ENCODE results near the gene DRC3.

The DRC3 gene

DNA sequence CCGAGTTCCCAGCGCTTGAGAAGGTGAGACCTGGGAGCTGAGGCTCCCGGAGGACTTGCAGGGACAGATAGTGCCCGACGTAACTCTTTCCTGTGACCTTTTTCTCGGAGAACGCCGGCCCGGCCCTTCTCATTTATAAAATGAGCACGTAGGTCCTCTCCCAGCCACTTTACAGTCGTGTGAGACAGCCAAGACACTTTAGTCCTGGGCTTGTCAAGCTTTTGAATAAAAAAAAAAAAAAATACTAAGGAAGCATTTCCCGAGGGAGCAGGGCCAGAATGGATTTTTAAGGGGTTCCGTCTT, 241 bp downstream of the DRC3 start:
- TF ChIP-seq, protein P1, sequence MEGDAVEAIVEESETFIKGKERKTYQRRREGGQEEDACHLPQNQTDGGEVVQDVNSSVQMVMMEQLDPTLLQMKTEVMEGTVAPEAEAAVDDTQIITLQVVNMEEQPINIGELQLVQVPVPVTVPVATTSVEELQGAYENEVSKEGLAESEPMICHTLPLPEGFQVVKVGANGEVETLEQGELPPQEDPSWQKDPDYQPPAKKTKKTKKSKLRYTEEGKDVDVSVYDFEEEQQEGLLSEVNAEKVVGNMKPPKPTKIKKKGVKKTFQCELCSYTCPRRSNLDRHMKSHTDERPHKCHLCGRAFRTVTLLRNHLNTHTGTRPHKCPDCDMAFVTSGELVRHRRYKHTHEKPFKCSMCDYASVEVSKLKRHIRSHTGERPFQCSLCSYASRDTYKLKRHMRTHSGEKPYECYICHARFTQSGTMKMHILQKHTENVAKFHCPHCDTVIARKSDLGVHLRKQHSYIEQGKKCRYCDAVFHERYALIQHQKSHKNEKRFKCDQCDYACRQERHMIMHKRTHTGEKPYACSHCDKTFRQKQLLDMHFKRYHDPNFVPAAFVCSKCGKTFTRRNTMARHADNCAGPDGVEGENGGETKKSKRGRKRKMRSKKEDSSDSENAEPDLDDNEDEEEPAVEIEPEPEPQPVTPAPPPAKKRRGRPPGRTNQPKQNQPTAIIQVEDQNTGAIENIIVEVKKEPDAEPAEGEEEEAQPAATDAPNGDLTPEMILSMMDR (IDR thresholded peaks at IDR 0.05; ENCODE audit: low read depth, low read length): no peak
- no peak for DNase-seq (ENCODE audit: low read depth, low spot score)
- H3K4me3 ChIP-seq (ENCODE audit: low read depth, low read length): peak overlapping the region; percentile 64
- in situ Hi-C loops (cut with HindIII; ENCODE audit: low sequenced_read_pairs): no loop called here

DNA sequence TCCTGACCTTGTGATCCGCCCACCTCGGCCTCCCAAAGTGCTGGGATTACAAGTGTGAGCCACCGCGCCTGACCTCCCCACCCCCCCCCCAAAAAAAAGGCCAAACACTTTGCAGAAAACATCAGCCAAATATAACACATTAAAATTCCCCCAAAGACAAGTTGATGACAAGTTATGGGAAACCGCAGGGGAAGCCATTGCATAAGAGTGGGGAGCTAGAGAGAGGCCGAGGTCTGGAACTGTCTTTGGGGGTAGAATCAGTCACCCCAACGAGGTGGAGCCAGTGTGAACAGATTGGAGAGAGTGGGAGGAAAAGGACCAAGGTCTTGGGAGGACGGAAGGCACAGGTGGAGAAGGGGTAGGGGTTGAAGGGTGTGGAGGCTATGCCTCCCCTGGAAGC, 2.8 kb downstream of the DRC3 start:
- in situ Hi-C loops (cut with HindIII; ENCODE audit: low sequenced_read_pairs): no loop called here

DNA sequence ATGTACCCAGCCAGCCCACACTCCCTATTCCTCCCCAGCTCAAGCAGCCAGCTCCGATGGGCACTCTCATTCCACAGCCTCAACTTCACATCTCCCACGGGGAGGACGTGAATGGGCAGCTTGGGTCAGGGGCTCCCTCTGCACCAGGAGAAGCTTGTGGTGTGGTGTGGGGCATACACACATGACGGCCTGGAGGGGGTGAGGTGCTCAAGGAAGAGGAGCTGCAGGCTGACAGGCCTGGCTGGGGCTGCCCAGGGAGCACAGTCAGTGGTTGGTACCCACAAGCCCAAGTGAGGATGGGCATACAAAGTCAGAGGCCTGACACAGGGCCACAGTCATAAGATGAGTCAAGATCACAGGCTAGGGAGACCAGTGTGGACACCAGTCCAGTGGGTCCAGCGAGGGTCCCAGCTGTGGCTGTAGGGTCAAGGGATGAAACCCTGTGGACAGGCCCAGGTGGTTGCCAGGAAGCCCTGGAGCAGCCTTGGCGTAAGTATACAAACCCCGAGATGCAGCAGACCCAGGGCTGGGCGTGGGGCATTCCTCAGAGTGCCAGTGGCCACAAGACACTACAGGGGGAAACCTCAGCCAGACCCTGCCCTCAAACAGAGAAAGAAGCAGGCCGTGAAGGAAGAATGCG, 4.4 kb downstream of the DRC3 start:
- TF ChIP-seq, protein P1 (IDR thresholded peaks at IDR 0.05; ENCODE audit: low read depth, low read length): no peak
- H3K4me3 ChIP-seq (ENCODE audit: low read depth, low read length): no peak overlapping the region
- in situ Hi-C loops (cut with HindIII; ENCODE audit: low sequenced_read_pairs): no loop called here
- no peak for DNase-seq (ENCODE audit: low read depth, low spot score)

More for the DNA sequence above, 2.8 kb downstream of the DRC3 start:
- no peak overlapping the region for H3K4me3 ChIP-seq (ENCODE audit: low read depth, low read length)
- DNase-seq (ENCODE audit: low read depth, low spot score): no peak
- TF ChIP-seq, protein P1 (IDR thresholded peaks at IDR 0.05; ENCODE audit: low read depth, low read length): no peak

DNA sequence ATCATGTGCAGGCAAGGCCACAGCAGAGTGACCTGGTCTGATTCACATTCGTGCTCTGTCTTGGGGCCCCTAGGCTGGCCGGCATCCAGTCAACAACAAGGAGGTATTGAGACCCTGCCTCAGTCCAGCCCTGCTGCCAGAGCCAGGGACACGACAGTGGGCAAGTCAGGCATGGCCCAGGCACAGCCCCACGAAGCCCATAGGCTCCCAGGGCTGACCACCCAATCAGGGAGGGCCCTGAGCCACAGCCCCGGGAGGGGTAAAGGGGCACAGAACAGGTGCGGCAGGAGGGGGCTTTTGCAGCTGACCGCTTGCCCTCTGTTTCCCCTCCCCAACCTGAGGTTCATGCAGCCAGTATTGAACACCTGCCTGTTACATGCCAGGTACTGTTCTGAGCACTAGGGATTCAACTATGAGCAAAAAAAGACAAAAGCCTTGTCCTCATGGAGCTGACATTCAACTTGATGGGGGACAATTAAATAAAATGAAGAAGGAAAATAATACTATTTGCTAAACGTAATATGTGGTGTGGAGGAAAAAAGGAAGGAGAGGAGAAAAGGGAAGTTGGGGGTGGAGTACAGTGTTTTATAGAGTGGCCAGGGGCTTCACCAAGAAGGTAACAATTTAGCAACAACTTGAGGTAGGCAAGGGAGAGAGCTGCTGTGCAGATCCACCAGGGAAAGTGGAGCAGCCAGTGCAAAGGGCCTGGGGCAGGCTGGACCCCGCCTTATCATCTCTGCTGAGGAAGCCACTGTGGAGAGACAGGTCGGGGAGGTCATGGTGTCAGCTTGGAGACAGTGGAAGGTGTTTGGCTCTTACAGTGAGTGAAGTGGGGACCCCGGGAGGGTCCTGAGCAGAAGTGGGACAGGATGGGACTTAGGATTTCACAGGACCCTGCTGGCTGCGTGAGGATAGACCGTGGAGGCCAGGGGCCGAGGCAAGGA, 6.1 kb downstream of the DRC3 start:
- in situ Hi-C loops (cut with HindIII; ENCODE audit: low sequenced_read_pairs): no loop called here
- no peak overlapping the region for H3K4me3 ChIP-seq (ENCODE audit: low read depth, low read length)
- TF ChIP-seq, protein P1 (IDR thresholded peaks at IDR 0.05; ENCODE audit: low read depth, low read length): no peak
- no peak for DNase-seq (ENCODE audit: low read depth, low spot score)

DNA sequence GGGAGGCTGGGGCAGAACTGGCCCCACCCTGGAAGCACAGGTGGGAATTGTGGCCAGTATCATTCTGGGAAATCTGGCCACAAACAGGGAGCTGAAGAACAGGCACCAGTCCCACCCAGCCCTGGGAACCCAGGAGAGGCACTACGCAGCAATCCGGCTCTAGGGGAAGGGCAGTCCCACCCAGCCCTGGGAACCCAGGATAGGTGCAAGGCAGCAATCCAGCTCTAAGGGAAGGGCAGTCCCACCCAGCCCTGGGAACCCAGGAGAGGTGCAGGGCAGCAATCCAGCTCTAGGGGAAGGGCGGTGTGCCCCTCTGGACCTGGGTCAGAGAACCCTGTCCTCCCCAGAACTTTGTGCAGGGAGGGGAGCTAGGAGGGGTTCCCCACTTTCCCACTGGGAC, 7.1 kb downstream of the DRC3 start:
- TF ChIP-seq, protein P1 (IDR thresholded peaks at IDR 0.05; ENCODE audit: low read depth, low read length): no peak
- DNase-seq (ENCODE audit: low read depth, low spot score): no peak
- in situ Hi-C loops (cut with HindIII; ENCODE audit: low sequenced_read_pairs): no loop called here
- no peak overlapping the region for H3K4me3 ChIP-seq (ENCODE audit: low read depth, low read length)

DNA sequence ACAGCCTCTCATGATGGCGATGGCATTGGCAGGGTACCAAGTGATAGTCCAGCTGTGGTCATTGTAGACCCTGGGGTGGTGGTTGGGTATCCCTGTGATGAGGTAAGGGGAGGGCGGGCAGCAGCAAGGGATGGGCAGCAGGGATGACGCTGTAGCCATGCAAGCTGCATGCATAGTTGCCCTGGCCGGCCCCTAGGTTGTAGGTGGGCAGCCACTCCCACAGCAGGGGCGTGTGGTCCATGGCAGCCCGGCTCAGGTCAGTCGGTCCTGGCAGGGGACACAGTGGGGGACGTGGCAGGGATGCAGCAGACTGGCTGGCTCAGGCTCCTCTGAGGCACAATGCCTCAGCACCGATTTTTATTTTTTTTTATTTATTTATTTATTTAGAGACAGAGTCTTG, 8.7 kb downstream of the DRC3 start:
- in situ Hi-C loops (cut with HindIII; ENCODE audit: low sequenced_read_pairs): no loop called here
- no peak for DNase-seq (ENCODE audit: low read depth, low spot score)
- no peak overlapping the region for H3K4me3 ChIP-seq (ENCODE audit: low read depth, low read length)
- TF ChIP-seq, protein P1 (IDR thresholded peaks at IDR 0.05; ENCODE audit: low read depth, low read length): no peak

Data from astrocyte of the spinal cord (primary cell).